WTC11 (cell line): Measurements from ENCODE around the gene WNT10A.

Source experiments
- CTCF ChIP-seq: fragments of 200-600 bp; IDR thresholded peaks from 2 replicates; pipeline ENCODE4 v1.8.0; 2022; ENCODE audit warnings: antibody characterized with exemption
- E2F5 ChIP-seq: sonication (generic); formaldehyde crosslinking; IDR thresholded peaks from 2 replicates; pipeline ENCODE4 v1.8.1; 2022; ENCODE audit warnings: mild to moderate bottlenecking, moderate library complexity, missing genetic modification reagents
- MAX ChIP-seq: sonication (generic); formaldehyde crosslinking; IDR thresholded peaks from 2 replicates; pipeline ENCODE4 v1.8.0; 2022; ENCODE audit warnings: mild to moderate bottlenecking, missing genetic modification reagents
- PRDM15 ChIP-seq: sonication (generic); formaldehyde crosslinking; IDR thresholded peaks from 2 replicates; pipeline ENCODE4 v1.8.0; 2022; ENCODE audit warnings: missing genetic modification reagents
- SP1 ChIP-seq: sonication (generic); formaldehyde crosslinking; conservative IDR thresholded peaks from 2 replicates; pipeline ENCODE4 v1.8.1; 2022; ENCODE audit warnings: missing genetic modification reagents
- ZNF263 ChIP-seq: sonication (generic); formaldehyde crosslinking; IDR thresholded peaks from 2 replicates; pipeline ENCODE4 v1.8.1; 2022; ENCODE audit warnings: low read depth, mild to moderate bottlenecking, moderate library complexity, missing genetic modification reagents

GRCh38 chr2:218856167-218856895 lies 24.3 kb upstream of the WNT10A start:
- TF ChIP-seq PRDM15 (CRISPR knock-in tag) (no peak), MAX (no peak), ZNF263 (CRISPR knock-in tag) (no peak), SP1 (CRISPR knock-in tag) (no peak), E2F5 (CRISPR knock-in tag) (no peak), CTCF (no peak)
